Measurements from ENCODE around the gene CDK5RAP2.

DNA sequence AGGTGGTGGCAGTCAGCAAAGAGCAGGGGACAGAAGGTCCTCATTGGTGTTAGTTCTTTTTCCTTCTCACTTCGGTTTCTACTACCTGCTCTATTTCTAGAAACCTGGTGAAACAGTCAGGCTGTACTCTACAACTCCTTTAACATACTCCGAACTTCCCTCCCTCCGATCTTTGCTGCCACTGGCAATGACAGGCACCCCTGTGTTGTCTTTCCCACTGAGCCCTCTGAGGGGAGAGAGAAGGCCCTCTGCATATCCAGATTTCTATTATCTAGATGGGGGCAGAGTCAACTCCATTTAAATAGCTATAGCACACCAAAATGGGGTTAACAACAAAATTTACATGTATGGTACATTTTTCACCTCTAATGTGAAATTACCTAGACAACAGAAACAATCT is 123.7 kb downstream of the CDK5RAP2 start:
- TF ChIP-seq, protein P1, sequence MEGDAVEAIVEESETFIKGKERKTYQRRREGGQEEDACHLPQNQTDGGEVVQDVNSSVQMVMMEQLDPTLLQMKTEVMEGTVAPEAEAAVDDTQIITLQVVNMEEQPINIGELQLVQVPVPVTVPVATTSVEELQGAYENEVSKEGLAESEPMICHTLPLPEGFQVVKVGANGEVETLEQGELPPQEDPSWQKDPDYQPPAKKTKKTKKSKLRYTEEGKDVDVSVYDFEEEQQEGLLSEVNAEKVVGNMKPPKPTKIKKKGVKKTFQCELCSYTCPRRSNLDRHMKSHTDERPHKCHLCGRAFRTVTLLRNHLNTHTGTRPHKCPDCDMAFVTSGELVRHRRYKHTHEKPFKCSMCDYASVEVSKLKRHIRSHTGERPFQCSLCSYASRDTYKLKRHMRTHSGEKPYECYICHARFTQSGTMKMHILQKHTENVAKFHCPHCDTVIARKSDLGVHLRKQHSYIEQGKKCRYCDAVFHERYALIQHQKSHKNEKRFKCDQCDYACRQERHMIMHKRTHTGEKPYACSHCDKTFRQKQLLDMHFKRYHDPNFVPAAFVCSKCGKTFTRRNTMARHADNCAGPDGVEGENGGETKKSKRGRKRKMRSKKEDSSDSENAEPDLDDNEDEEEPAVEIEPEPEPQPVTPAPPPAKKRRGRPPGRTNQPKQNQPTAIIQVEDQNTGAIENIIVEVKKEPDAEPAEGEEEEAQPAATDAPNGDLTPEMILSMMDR (conservative IDR thresholded peaks at IDR 0.05 in 1 of 2, IDR thresholded peaks at IDR 0.05 in 1 of 2; ENCODE audit: low read depth in 1 of 2, low read length in 2 of 2): no peak
- no peak for TF ChIP-seq EZH2 (IDR thresholded peaks at IDR 0.05; ENCODE audit: low read length, missing control alignments)

Data from fibroblast of lung (primary cell).